NCI-H187 treated with DMSO at 0.1 percent for 48 hours (cell line): ENCODE data around the gene SLC25A36.
"Not testable (repeated sequence)": the region's sequence is repeated elsewhere in the genome, so short reads cannot be mapped to it uniquely, and the experiment has no call there.

ENCODE experiments used
- DNase-seq: peaks from one replicate; lab custom pipeline; 2025; lab: John Stamatoyannopoulos, UW

The SLC25A36 gene

DNA sequence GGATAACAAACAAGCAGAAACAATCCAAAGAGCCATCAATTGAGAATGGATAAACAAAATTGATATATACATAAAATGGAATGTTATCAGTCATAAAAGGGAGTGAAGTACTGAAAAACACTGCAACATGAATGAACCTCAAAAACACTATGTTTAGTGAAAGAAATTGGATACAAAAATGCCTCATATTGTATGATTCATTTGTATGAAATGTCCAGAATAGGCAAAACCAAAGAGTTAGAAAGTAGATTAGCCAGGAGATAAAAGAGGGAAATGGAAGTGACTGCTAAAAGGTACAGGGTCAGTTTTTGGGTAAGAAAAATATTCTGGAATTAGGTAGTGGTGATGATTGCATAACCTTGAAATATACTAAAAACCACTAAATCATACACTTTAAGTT, 9.8 kb upstream of the SLC25A36 start:
- DNase-seq = no peak

DNA sequence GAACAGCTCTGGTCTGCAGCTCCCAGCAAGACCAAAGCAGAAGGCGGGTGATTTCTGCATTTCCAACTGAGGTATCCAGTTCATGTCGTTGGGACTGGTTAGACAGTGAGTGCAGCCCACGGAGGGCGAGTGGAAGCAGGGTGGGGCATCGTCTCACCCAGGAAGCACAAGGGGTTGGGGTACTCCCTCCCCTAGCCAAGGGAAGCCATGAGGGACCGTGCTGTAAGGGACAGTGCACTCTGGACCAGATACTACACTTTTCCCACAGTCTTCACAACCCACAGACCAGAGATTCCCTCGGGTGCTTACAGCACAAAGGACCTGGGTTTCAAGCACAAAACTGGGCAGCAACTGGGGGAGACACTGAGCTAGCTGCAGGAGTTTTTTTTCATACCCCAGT, 8.5 kb upstream of the SLC25A36 start:
- no peak for DNase-seq

DNA sequence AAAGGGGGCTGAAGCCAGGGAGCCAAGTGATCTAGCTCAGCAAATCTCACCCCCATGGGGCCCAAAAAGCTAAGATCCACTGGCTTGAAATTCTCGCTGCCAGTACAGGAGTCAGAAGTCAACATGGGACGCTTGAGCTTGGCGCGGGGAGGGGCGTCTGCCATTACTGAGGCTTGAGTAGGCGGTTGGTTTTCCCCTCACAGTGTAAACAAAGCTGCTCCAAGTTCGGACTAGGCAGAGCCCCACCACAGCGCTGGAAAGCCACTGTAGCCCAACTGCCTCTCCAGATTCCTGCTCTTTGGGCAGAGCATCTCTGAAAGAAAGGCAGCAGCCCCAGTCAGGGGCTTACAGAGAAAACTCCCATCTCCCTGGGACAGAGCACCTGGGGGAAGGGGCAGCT, 8.1 kb upstream of the SLC25A36 start:
- no peak for DNase-seq

DNA sequence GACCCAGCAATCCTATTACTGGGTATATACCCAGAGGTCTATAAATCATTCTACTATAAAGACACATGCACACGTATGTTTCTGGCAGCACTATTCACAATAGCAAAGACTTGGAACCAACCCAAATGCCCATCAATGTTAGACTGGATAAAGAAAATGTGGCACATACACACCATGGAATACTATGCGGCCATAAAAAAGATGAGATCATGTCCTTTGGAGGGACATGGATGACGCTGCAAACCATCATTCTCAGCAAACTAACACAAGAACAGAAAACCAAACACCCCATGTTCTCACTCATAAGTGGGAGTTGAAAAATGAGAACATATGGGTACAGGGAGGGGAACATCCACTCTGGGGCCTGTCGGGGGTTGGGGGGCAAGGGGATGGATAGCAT, 2.3 kb upstream of the SLC25A36 start:
- not testable (repeated sequence) for DNase-seq

DNA sequence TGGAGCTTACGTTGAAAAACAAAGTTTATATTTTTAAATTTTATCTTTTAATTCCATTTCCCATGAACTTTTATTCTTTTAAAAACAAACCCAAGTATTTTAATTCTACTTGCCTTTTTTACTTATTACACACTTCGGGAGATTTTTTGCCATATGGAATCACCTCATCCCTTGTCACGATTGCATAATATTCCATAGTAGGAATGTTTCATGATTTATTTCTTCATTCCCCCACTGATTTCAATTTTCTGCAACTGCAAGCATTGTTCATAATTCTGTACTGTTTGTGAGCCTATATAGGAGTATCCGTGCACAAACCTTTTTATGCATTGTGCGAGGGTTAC, 574 bp upstream of the SLC25A36 start:
- no peak for DNase-seq

DNA sequence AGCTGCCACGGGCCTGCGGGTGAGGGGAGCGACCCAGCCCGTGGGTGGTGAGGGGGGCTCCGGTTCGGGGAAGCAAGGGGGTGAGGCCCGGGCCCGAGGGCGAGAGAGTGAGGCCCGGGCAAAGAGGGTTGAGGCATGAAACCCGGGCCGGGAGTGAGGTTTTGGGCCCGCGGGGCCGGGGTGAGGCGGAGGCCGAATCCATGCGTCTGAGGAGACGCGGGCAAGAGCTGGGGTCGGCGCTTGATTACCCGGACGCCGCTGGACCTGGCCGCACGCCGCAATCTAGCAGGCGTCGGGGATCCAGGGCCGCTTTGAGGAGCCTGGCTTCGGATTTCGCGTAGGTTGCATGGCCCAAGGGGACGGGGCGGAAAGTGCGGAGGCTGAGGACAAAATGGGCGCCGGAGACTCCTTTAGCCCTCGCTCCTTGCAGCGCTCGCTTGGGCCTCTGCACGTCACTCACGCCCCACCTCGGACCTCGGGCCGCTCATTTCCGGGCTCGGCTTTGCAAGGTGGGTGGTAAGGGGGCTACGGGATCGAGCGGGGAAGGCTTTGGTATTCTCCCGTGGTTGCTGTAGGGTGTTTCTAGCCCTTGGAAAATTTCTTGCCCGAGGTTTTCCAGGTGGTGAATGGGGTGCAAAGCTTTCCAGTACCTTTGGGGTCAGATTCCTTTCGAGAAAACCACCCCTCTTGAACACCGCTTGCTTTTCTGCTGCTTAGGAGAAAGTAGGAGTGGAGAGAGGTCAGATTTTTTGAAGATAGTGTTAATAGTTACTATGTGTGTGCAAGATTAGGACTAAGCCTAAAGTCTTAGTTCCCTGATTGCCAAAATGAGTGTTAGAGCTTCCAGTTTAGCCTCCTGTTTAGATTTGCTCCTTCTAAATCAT, 827 bp downstream of the SLC25A36 start:
- no peak for DNase-seq

DNA sequence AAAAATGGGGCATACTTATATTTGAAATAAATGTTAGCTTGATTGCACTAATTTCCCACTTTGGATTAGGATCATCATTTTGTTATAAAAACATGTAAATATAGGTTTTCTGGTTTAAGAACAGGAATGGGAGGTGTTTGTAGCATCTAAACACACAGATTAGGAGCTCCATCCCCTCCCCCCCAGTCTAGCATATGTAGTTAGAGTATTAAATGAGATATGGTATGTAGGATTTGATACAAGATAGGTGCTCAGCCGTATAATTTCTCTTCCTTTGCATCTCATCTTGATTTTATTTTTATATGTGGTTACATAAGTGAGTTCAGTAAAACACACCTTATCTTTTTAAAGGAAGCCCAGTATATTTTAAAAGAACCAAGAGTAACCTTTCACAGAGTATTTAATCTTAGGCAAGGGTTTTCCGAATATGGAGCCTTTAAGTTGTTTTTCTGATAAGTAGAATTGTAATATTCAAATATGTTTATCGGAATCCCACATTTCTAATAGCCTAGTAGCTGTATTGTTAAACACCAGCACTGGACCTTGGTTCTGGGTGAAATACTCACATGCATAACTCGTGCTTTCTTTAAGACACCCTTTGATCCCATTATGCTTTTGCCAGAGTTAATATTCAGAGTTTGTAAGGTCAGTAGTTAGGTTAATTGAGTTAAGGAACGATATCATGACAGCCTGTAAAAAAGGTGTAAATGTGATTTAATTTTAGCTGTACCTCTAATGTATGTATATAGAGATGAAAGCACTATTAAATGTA, 2.3 kb downstream of the SLC25A36 start:
- DNase-seq = no peak

DNA sequence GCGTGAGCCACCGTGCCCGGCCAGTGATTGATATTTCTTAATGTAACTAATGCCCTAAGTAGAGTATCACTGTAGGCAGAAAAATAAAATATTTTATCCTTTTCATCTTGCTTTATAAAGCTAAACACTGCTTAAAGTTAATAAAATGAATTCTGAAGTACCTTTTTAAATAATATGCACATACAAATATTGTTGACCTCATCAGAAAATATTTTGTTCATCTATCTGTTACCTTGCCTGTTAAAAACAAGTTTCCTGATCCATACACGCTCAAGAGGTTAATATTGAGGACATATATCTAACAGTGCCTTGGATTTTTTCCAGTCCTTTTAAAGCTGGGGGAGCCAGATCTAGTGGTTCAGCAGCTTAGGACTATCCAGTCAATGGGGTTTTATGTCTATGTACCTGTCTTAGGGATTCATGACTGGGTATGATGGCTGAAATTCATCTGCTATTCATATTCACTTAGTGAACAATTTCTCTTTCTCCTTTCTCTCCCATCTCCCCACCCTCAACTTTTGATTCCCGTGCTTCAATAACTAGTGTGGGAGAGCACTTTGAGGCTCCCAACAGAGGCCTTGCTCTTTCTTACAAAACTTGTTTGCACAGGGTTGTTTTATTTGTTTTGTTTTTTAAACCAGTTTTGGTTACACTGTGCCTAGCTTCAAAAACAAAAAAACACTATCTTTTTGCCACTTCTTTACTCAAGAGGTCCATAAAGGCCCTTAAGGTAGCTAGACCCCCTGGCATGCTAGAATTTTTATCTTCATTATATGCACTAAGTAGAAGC, 7.0 kb downstream of the SLC25A36 start:
- DNase-seq = no peak

DNA sequence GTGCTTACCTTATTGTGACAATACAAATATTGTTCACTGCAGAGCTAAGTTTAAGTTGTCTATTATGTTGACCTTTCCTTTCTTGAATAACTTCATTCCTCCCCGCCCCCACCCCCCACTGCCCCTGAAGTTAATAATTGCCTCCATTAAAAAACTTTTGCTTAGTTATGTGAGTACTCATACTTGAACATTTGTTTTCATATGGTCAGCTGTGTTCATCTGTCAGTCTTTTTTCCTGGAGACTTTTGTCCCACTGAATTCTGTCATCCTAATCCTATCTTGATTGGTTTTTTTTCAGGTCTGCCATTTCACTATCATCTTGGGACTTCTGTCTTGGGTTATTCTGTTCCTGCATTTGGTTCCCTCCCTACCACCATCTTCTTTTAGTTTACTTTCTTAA, 8.5 kb downstream of the SLC25A36 start:
- no peak for DNase-seq

DNA sequence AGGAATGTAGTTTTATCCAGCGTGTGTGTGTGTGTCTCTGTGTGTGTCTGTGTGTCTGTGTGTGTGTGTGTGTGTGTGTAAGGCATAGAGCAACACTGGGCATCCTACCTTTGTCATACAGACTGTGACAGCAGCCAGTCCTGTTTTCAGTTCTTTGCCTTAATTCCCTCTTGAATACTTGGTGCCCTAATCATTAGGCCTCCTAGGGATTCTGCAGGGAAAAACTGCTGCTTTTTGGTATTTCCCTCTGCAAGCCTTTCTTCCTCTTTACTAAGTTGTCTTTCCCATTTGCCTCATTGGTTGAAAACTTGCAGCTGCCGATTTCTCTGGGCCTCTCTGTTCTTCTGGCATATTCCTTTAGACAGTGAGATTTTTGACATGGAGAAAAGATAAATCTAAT, 9.2 kb downstream of the SLC25A36 start:
- DNase-seq = no peak

DNA sequence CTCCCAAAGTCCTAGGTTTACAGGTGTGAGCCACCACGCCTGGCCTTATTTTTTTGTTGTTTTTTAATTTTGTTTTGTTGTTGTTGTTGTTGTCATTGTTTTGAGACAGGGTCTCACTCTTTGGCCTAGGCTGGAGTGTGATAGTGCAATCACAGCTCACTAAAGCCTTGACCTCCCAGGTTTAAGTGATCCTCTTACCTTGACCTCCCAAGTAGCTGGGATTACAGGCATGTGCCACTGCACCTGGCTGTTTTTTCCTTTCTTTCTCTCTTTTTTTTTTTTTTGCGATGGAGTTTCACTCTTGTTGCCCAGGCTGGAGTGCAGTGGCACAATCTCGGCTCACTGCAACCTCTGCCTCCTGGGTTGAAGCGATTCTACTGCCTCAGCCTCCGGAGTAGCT, 10.1 kb downstream of the SLC25A36 start:
- DNase-seq = not testable (repeated sequence)

DNA sequence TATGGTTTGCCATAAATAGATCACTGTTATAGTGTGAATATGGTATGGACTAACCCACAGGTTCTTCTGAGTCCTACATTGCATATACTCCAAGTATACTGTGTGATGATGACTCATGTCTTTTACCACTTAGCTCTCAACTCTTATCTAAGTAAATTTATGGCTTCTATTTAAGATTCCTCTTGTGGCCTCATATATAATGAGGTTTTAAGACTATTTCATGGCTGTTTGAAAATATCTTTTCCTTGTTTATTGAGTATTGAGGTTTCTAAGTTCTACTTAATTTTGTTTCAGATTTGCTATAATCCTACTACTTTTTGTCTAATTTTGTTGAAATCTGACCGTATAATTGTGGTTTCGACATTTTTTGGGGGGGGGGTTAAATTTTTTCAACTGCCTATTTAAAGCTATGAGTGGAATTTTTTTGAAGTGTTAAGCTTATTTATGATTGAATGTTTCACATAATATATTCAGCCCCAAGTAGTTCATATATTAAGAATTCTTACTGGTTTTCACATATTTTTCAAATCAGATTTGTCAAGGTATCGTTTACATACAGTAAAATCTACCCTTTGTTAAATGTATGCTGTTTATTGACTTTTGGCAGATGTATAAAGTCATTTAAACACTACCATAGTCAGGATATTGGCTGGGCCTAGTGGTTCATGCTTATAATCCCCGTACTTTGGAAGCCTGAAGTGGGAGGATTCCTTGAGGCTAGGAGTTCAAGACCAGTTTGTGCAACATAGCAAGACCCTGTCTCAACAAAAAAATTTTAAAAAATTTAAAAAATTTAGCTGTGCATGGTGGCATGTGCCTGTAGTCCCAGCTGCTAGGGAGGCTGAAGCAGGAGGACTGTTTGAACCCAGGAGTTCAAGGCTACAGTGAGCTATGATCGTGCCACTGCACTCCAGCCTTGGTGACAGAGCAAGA, 11.7 kb downstream of the SLC25A36 start:
- DNase-seq = no peak

DNA sequence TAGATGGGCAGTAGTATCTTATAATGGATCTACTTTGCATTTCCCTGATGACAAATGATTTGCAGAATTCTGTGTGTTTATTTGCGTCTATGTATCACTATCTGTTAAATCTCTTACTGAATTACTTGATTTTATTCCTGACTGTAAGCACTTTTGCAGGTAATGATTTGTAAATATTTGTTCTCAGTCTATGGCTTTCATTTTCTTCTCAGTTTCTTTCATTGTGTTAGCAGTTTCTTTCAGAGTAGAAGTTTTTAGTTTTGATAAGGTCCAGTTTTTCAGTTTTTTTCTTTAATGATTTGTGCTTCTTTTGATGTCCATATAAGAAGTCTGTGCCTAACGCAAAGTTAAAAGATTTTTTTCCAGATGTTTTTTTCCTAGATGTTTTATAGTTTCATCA, 12.9 kb downstream of the SLC25A36 start:
- DNase-seq = no peak

DNA sequence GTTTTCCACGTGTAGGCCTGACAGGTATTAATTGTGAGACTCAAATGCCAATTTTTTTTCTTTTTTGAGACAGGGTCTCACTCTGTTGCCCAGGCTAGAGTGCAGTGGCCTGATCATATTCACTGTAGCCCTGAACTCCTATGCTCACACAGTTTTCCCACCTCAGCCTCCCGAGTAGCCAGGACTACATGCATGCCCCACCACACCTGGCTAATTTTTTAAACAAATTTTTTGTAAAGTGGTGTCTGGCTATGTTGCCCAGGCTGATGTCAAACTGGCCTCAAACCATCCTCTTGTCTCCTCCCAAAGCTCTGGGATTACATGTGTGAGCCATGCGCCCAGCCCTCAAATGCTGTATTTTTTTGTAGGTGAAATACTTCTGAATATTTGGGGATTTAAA, 14.0 kb downstream of the SLC25A36 start:
- DNase-seq = no peak

DNA sequence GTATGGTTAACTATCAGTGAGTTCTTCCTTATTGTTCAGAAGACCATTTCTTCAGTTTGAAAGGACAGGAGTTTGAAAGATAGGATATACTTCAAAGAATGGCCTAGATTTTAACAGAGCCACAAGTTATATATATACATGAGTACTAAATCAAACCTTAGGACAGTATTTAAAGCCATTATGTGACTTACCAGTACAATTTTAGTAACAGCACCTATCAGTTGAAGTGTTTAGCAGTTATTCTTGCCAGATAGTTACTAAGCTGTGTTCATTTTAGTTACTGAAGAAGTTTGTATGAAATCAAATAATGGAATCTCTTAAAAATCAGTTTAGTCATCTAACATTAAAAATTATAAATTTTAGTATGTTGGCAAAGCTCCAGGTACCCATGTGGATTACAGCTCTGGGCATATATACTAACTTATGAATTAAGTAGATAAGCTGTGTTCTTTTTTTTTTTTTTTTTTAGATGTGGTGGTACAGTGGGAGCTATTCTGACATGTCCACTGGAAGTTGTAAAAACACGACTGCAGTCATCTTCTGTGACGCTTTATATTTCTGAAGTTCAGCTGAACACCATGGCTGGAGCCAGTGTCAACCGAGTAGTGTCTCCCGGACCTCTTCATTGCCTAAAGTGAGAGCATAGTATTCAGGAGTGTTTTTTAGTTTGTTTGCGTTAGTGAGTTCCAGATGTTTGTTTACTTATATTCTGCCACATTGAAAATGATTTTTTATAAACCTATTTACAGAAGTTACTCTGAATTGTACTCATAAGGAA, 14.6 kb downstream of the SLC25A36 start:
- DNase-seq = no peak

DNA sequence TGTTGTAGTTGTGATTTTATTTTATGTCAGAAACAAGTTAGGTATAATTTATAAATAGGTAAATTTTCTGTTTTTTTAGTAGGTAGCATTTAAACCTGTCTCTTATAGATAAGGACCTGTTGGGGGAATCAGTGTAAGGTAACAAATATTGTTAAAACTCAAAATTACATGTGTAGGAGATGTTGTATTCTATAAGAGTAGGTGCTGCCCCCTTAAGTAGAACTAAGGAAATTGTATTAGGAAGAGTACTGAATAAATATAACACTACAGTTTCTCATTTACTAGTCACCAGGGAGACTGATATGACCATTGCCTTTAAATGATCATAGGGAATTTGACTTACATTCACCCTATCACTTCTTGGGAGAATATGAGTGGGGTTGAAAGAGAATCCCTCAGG, 31.2 kb downstream of the SLC25A36 start:
- no peak for DNase-seq

DNA sequence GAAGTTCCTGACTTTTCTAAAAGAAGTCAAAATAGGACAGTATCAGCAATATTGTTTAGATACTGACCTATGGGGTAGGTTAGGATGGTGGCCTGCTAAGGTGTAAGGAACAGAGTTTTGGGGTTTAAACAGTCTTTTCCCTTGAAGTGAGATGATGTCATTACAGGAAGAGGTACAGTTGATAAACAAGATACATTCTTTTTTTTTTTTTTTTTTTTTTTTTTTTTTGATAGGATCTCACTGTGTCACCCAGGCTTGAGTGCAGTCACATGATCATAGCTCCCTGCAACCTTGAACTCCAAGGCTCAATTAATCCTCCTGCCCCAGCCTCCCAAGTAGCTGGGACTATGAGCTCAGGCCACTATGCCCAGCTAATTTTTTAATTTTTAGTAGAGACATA, 33.3 kb downstream of the SLC25A36 start:
- no peak for DNase-seq

DNA sequence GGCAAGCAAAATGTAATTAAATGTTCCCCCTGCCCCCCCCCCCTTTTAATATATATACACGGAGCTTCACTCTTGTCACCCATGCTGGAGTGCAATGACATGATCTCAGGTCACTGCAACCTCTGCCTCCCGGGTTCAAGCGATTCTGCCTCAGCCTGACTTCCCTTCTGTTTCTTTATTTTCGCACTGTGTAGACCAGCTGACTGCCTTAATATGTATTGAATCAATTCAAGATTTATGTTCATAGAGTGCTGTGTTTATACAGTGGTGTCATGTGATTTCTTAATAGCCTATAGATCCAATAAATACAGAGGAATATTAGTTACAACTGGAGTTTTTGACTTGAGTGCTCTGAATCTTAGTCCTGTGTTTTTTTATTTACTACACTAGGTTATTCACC, 39.0 kb downstream of the SLC25A36 start:
- no peak for DNase-seq

DNA sequence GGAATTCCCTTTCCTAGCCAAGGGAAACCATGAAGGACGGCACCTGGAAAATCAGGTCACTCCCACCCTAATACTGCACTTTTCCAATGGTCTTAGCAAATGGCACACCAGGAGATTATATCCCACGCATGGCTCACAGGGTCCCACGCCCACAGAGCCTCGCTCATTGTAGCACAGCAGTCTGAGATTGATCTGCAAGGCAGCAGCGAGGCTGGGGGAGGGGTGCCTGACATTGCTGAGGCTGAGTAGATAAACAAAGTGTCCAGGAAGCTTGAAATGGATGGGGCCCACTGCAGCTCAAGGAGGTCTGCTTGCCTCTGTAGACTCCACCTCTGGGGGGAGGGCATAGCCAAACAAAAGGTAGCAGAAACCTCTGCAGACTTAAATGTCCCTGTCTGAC, 46.2 kb downstream of the SLC25A36 start:
- DNase-seq = not testable (repeated sequence)

DNA sequence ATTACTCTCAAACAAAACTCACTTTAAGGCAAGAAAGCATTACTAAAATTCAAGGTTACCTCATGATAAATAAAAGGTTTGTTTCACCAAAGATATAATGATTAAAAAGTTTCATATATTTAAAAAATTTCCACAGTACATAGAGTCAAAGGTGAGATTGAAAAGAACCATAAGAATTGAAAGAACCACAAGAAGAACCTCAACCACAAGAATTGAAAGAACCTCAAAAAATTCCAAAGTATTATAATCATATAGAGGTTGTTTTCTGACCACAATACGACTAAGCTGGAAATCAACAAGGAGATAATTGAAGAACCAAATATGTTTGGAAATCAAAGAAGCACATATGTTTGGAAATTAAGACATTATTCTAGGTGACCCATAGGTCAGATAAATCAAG, 52.7 kb downstream of the SLC25A36 start:
- no peak for DNase-seq

DNA sequence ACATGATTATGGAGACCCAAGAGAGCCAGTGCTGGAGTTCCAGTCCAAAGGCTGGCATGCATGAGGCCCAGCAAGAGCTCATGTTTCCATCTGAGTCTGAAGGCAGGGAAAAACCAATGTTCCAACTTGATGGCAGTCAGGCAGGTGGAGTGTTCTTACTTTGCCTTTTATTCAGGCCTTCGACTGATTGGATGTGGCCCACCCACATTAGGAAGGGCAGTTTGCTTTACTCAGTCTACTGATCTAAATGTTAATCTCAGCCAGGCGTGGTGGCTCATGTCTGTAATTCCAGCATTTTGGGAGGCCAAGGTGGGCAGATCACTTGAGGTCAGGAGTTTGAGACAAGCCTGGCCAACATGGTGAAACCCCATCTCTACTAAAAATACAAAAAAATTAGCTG, 53.2 kb downstream of the SLC25A36 start:
- DNase-seq = not testable (repeated sequence)
